Activated naive CD8-positive, alpha-beta T cell treated with anti-CD3 and anti-CD28 coated beads, Interleukin-2, amount 50 U/mL, for 24 hours (primary cell): ENCODE data around the gene ADSL.

Source experiments
- ATAC-seq: fragments of 150-1000 bp; cut with Tn5 transposase; one replicate; pipeline ENCODE4 v1.10.0; 2021
- DNase-seq: peaks from one replicate; pipeline ENCODE4 v3.0.0; 2021
- H3K27ac Mint-ChIP-seq: one replicate; pipeline ENCODE4 v1.8.0; 2021; ENCODE audit warnings: mild to moderate bottlenecking, mixed read lengths
- H3K27me3 Mint-ChIP-seq: one replicate; pipeline ENCODE4 v1.8.0; 2021; ENCODE audit warnings: mixed read lengths
- H3K36me3 Mint-ChIP-seq: one replicate; pipeline ENCODE4 v1.8.0; 2021; ENCODE audit warnings: low read depth, mixed read lengths
- H3K4me1 Mint-ChIP-seq: one replicate; pipeline ENCODE4 v1.8.0; 2021; ENCODE audit warnings: mixed read lengths
- H3K4me3 Mint-ChIP-seq: one replicate; pipeline ENCODE4 v1.8.0; 2021; ENCODE audit warnings: mild to moderate bottlenecking, moderate library complexity, mixed read lengths
- H3K9me3 Mint-ChIP-seq: one replicate; pipeline ENCODE4 v1.8.0; 2021; ENCODE audit warnings: mixed read lengths

The ADSL gene

DNA sequence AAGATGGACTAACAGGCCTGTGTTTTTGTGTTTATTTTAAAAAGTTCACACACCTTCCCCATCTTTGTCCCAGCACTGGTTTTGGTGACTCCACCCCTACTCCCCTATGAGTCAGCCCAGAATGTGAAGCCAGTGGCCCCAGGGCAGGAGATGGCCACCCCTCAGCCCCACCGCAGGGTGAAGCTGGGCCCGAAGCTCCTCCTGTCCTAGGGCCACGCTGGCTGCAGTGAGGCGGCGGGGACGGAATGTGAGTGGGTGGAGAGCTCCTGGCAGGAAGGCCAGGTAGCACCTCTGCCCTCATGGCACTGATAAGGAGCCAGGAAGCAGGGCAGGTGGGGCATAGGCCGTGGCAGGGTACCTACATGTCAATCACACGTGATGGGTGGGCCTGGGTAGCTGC, 64.0 kb downstream of the ADSL start:
- Mint-ChIP-seq H3K36me3 (peaks cover 17% of the 10 kb centered on the region), H3K9me3 (no peaks in the 10 kb centered on the region), H3K27me3 (no peaks in the 10 kb centered on the region), H3K4me3 (no peak overlapping the region), H3K4me1 (peaks cover 16% of the 10 kb centered on the region), H3K27ac (peak overlapping the region; percentile 31)
- no peak for ATAC-seq
- no peak for DNase-seq

DNA sequence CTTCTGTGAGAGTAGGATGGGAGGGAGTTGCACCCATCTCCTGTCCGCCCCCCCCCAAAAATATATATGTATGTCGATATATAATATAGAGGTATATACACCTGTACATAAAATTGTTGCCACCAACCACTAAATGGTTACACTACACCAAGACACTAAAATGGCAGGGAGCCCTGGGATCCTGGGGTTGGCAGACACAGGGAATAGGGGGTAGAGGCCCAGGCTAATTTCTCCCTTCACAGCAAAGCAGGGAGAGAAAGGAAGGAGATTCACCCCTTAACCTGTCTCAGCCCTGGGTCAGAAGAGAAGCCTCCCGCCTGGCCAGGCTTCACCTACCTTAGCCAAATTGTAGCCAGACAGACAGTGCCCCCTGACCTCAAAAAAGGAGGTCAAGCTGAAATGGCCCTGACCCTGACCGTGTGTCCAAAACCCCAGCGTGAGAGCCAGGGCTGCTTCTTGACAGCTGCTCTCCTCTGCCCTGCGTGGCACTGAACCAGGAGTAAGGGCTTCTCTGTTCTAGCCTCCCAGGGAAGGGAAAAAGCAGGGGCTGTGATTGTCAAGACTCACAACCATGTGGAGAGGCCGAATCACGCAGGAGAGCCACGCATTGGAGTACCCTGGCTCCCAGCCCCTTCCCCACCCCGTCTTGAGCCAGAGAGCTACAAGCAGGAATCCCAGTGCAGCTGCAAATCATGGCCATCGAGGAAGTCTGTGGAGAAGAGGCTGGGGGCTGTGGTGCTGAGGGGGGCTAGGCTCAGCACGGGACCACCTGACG, 64.6 kb downstream of the ADSL start:
- DNase-seq (no peak), ATAC-seq (no peak)
- Mint-ChIP-seq H3K27ac (peak overlapping the region; percentile 22), H3K9me3 (no peaks in the 10 kb centered on the region), H3K4me3 (no peak overlapping the region), H3K4me1 (peaks cover 23% of the 10 kb centered on the region), H3K27me3 (no peaks in the 10 kb centered on the region), H3K36me3 (peaks cover 24% of the 10 kb centered on the region)

DNA sequence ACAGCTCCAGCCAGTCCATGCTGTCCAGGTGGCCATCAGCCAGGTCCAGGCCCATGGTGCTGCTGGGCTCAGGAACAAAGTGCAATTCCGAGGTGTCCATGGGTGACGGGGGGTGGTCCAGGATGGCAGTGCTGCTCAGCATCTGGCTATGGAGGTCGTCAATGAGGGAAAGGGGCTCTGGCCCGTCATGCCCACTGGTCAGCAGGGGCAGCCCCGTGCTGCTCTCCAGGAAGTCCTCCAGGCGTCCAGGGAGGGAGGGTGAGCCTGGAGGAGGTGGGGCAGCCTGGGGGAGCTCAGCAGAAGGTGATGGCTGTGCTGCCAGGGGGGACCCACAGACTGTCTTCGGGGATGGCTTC, 65.2 kb downstream of the ADSL start:
- Mint-ChIP-seq H3K4me3 (no peak overlapping the region), H3K4me1 (peaks cover 28% of the 10 kb centered on the region), H3K9me3 (no peaks in the 10 kb centered on the region), H3K36me3 (peaks cover 28% of the 10 kb centered on the region), H3K27ac (peak overlapping the region; percentile 22), H3K27me3 (no peaks in the 10 kb centered on the region)
- DNase-seq, result no peak
- ATAC-seq, result no peak

DNA sequence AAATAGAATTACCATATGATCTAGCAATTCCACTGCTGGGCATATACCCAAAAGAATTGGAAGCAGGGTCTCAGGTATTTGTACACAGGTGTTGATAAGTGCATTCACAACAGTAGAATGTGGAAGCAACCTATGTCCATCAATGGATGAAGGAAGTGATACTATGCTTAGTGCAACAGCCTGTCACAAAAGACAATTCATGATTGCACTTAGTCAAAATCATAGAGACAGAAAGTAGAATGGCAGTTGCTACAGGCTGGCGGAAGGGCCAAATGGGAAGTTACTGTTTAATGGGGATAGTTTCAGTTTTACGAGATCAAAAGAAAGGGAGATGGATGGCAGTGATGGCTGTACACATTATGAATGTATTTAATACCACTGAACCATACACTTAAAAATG, 66.1 kb downstream of the ADSL start:
- Mint-ChIP-seq H3K9me3 (no peaks in the 10 kb centered on the region), H3K27me3 (no peaks in the 10 kb centered on the region), H3K27ac (peak overlapping the region; percentile 29), H3K4me3 (peak overlapping the region; percentile 53), H3K4me1 (peaks cover 31% of the 10 kb centered on the region), H3K36me3 (peaks cover 30% of the 10 kb centered on the region)
- DNase-seq (no peak), ATAC-seq (no peak)

- H3K4me1 Mint-ChIP-seq, result peaks cover 35% of the 10 kb centered on the region
- DNase-seq, result no peak
- no peaks in the 10 kb centered on the region for H3K9me3 Mint-ChIP-seq
- ATAC-seq, result no peak
- H3K4me3 Mint-ChIP-seq, result no peak overlapping the region
- H3K27ac Mint-ChIP-seq, result peak overlapping the region; percentile 84
- H3K27me3 Mint-ChIP-seq, result no peaks in the 10 kb centered on the region
- peaks cover 30% of the 10 kb centered on the region for H3K36me3 Mint-ChIP-seq
Observed at GRCh38 chr22:40413873-40414272, 67.6 kb downstream of the ADSL start.

DNA sequence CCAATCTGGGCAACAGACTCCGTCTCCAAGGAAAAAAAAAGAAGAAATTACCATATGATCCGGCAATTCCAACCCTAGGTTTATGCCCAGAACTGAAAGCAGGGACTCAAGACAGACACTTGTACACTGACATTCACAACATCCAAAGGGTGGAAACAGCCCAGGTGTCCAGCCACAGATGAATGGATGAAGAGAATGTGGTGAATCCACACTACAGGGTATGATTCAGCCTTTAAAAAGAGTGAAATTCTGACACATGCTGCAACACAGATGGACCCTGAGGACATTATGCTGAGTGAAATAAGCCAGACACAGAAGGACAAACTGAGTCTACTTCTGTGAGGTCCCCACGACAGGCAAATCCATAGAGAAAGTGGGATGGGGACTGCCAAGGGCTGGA, 68.0 kb downstream of the ADSL start:
- H3K36me3 Mint-ChIP-seq, result peaks cover 30% of the 10 kb centered on the region
- DNase-seq, result no peak
- H3K4me1 Mint-ChIP-seq, result peaks cover 35% of the 10 kb centered on the region
- H3K27ac Mint-ChIP-seq, result peak overlapping the region; percentile 84
- no peak overlapping the region for H3K4me3 Mint-ChIP-seq
- ATAC-seq, result no peak
- H3K9me3 Mint-ChIP-seq, result no peaks in the 10 kb centered on the region
- no peaks in the 10 kb centered on the region for H3K27me3 Mint-ChIP-seq

DNA sequence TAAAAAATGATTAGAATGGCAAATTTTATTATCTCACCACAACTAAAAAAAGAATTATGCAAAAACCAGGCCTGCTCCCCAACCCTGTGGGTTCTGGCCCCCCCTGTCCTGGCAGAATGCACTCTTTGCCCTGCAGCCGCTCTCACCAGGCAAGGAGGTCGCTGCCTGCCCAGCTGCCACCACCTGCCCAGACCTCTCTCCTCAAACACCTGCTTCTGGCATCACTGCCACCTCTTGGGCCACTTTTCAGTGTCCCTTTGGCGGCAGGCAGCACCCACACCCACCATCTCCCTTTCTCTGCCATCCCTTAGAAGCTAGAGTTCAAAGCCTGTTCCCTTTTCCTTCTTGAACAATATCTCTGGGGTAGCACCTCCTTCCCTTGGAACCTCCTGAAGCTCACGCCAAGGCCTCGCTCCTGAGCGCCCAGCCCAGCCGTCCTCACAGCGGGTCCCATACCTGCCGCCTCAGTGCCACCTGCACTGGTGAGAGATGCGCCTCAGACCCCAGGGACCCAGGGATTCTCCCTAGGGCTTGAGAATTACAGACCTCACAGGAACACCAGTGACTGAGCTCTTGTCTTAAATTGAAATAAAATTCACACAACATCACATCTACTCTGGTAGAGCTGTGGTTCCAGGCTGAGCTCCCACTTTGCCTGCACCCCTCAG, 68.7 kb downstream of the ADSL start:
- peaks cover 35% of the 10 kb centered on the region for H3K4me1 Mint-ChIP-seq
- DNase-seq (no peak), ATAC-seq (no peak)
- no peaks in the 10 kb centered on the region for H3K9me3 Mint-ChIP-seq
- H3K4me3 Mint-ChIP-seq, result peak overlapping the region; percentile 7
- peaks cover 30% of the 10 kb centered on the region for H3K36me3 Mint-ChIP-seq
- H3K27ac Mint-ChIP-seq, result peak overlapping the region; percentile 84
- H3K27me3 Mint-ChIP-seq, result no peaks in the 10 kb centered on the region

- Mint-ChIP-seq H3K4me1 (peaks cover 35% of the 10 kb centered on the region), H3K27ac (peak overlapping the region; percentile 84), H3K9me3 (no peaks in the 10 kb centered on the region), H3K4me3 (peak overlapping the region; percentile 7), H3K27me3 (no peaks in the 10 kb centered on the region), H3K36me3 (peaks cover 30% of the 10 kb centered on the region)
- DNase-seq, result no peak
- no peak for ATAC-seq
Observed at GRCh38 chr22:40415531-40416266, 69.4 kb downstream of the ADSL start.

GRCh38 chr22:40416267-40416570, 69.9 kb downstream of the ADSL start:
- peaks cover 35% of the 10 kb centered on the region for H3K4me1 Mint-ChIP-seq
- peaks cover 35% of the 10 kb centered on the region for H3K36me3 Mint-ChIP-seq
- H3K4me3 Mint-ChIP-seq, result no peak overlapping the region

GRCh38 chr22:40416636-40417035, 70.3 kb downstream of the ADSL start:
- peaks cover 35% of the 10 kb centered on the region for H3K36me3 Mint-ChIP-seq
- no peaks in the 10 kb centered on the region for H3K27me3 Mint-ChIP-seq
- H3K27ac Mint-ChIP-seq, result peak overlapping the region; percentile 84
- DNase-seq (no peak), ATAC-seq (no peak)
- peaks cover 35% of the 10 kb centered on the region for H3K4me1 Mint-ChIP-seq
- no peaks in the 10 kb centered on the region for H3K9me3 Mint-ChIP-seq
- H3K4me3 Mint-ChIP-seq, result no peak overlapping the region

More at GRCh38 chr22:40416267-40416570, 69.9 kb downstream of the ADSL start:
- DNase-seq (no peak), ATAC-seq (no peak)
- Mint-ChIP-seq H3K27ac (peak overlapping the region; percentile 84), H3K9me3 (no peaks in the 10 kb centered on the region), H3K27me3 (no peaks in the 10 kb centered on the region)

DNA sequence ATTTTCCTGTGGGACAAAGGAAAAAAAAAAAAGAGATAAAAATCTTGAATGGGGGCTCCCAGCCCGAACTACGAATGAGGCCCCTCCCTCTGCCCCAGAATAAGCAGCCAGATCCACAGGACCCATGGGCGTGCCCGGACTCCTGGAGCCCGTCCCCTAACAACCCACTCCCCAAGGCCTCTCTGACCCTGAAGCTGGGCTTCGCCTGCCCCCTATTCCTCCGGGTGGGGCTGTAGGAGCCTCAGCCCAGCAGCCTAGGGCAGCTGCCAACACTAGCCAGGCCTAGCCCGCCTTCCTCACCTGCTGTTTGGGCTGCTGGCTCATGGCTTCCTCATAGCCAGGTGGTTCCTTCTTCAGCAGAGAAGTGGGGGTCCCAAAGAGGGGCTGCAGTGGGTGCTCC, 70.7 kb downstream of the ADSL start:
- Mint-ChIP-seq H3K36me3 (peaks cover 33% of the 10 kb centered on the region), H3K4me3 (no peak overlapping the region), H3K9me3 (no peaks in the 10 kb centered on the region), H3K4me1 (peaks cover 35% of the 10 kb centered on the region), H3K27me3 (no peaks in the 10 kb centered on the region), H3K27ac (no peak overlapping the region)
- DNase-seq, result no peak
- no peak for ATAC-seq

DNA sequence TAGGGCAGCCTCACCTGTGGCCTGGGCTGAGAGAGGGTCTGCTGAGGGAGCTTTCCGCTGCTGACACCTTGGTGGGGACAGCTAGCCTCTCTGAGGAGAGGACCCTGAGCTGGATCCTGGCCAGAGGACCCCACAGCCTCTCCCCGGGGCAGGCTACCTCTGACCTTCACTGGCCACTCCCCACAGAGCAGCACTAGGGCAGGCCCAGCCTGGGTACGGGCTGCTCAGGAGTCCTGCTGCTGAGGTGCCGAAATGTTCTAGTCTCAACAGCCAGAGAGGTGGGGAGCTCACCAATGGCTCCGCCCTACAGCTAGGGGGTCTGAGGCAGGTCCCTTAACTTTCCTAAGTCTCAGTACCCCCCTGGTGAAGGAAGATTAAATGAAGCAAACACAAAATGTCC, 71.6 kb downstream of the ADSL start:
- Mint-ChIP-seq H3K9me3 (no peaks in the 10 kb centered on the region), H3K4me1 (peaks cover 35% of the 10 kb centered on the region), H3K27me3 (no peaks in the 10 kb centered on the region), H3K36me3 (peaks cover 34% of the 10 kb centered on the region), H3K27ac (no peak overlapping the region), H3K4me3 (no peak overlapping the region)
- ATAC-seq (no peak), DNase-seq (no peak)

DNA sequence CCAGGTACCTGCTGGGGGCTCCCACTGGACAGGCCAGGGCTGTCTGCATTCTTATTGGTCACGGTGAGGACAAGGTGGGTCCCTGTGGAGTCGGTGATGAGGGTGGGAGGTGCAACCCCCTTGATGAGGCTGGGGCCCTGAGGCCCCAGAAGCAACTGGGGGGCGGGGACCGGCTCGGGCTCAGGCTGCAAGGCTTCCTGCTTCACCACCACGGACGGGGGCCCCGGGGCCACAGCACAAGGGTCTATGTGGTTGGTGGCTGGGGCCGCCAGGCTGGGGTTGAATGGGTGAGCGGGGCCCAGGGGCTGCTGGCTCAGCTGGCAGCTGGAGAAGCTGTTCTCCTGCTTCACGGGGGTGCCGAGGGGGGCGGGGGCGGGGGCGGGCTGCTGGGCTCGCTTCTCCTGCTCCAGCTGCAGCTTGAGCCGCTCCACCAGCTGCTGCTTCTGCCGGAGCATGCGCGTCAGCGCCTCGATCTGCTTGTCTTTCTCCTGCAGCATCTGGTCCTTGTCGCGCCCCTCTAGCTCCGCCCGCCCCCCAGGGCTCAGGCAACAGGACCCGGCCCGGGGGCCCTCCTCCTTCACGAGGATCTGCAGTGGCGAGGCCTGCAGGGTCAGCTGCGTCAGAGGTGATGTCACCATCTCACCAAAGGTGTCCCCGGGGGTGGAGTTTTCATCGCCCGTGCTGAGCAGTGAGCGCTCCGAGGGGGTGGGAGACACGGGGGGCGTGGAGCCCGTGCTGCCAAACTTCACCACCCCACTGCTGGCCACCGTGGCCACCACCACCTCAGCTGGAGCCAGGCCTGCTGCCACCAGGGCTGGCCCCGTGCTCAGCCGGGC, 72.3 kb downstream of the ADSL start:
- ATAC-seq, result peak; percentile 27
- H3K27ac Mint-ChIP-seq, result no peak overlapping the region
- H3K27me3 Mint-ChIP-seq, result no peaks in the 10 kb centered on the region
- H3K4me1 Mint-ChIP-seq, result peaks cover 33% of the 10 kb centered on the region
- peaks cover 38% of the 10 kb centered on the region for H3K36me3 Mint-ChIP-seq
- no peak overlapping the region for H3K4me3 Mint-ChIP-seq
- peak; percentile 25 for DNase-seq
- H3K9me3 Mint-ChIP-seq, result no peaks in the 10 kb centered on the region

- DNase-seq (no peak), ATAC-seq (no peak)
- Mint-ChIP-seq H3K27me3 (no peaks in the 10 kb centered on the region), H3K36me3 (peaks cover 33% of the 10 kb centered on the region), H3K4me1 (peaks cover 29% of the 10 kb centered on the region), H3K9me3 (no peaks in the 10 kb centered on the region), H3K4me3 (no peak overlapping the region), H3K27ac (no peak overlapping the region)
Observed at GRCh38 chr22:40419718-40420117, 73.4 kb downstream of the ADSL start.
